HUES48 (cell line): ENCODE data around the gene SH2D2A.

Source experiments
- H3K27ac ChIP-seq: one replicate; pipeline ENCODE4 v1.7.0; 2013; ENCODE audit warnings: low read depth, low read length, inconsistent platforms
- H3K27me3 ChIP-seq: 2 replicates; pipeline ENCODE4 v1.6.1; 2013; ENCODE audit warnings: mild to moderate bottlenecking, low read length; ENCODE audit not compliant: control insufficient read depth, insufficient read depth
- H3K36me3 ChIP-seq: 2 replicates; pipeline ENCODE4 v1.6.1; 2013; ENCODE audit warnings: low read length; ENCODE audit not compliant: control insufficient read depth, insufficient read depth
- H3K4me1 ChIP-seq: 2 replicates; pipeline ENCODE4 v1.6.1; 2013; ENCODE audit warnings: mild to moderate bottlenecking, low read length; ENCODE audit not compliant: control insufficient read depth, insufficient read depth
- H3K4me3 ChIP-seq: 2 replicates; pipeline ENCODE4 v1.5.1; 2013; ENCODE audit warnings: mild to moderate bottlenecking, low read depth, low read length
- H3K9ac ChIP-seq: 2 replicates; pipeline ENCODE4 v1.6.1; 2013; ENCODE audit warnings: mild to moderate bottlenecking, low read depth, low read length, moderate library complexity
- H3K9me3 ChIP-seq: 2 replicates; pipeline ENCODE4 v1.6.1; 2013; ENCODE audit warnings: low read length; ENCODE audit not compliant: control insufficient read depth, insufficient read depth

Gene SH2D2A

DNA sequence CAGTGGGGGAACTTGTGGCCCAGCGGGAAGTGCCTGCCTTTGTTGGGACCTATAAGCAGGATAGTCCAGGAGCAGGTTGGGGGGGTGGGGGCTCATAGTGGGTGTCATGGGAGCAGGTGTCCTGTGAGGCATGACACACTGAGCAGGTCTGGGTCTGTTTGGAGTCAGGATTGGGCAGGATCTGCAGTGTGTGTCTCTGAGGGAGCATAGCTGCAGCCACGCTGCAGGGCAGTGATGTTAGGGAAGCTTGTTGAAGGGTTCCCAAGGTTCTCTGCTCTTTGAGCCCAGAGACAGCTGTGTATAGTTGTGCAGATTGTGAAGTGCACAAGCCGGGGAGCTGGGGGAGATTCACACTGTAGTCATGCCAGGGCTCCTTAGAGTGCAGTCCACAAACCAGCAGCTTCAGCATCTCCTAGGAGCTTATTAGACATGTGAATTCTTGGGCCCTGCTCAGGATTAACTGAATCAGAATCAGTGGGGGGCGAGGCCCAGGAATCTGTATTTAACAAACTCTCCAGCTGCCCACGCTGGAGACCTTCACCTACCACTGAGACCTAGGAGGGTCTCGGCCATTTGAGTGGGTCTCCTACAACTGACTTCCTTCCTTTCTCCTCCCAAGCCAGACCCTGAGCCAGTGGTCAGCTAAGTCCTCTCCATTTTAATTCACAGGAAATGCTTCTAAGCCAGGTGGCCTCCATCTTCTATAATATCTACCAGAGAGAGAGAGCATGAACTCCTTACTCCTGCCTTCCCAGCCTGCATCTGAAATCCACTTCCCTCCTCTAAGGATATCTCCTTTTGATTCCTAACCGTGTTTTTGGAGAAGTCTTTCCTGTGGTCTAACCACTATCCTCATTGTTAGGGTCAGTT is 31.2 kb upstream of the SH2D2A start:
- peaks cover 97% of the 10 kb centered on the region for H3K27me3 ChIP-seq
- H3K9me3 ChIP-seq, result no peaks in the 10 kb centered on the region
- H3K27ac ChIP-seq, result no peak overlapping the region
- peaks cover 6% of the 10 kb centered on the region; the same call in 1 of the 2 replicates for H3K4me1 ChIP-seq
- no peak overlapping the region for H3K9ac ChIP-seq
- H3K4me3 ChIP-seq, result peak overlapping the region; percentile 53; the same call in 1 of the 2 replicates
- no peaks in the 10 kb centered on the region for H3K36me3 ChIP-seq

DNA sequence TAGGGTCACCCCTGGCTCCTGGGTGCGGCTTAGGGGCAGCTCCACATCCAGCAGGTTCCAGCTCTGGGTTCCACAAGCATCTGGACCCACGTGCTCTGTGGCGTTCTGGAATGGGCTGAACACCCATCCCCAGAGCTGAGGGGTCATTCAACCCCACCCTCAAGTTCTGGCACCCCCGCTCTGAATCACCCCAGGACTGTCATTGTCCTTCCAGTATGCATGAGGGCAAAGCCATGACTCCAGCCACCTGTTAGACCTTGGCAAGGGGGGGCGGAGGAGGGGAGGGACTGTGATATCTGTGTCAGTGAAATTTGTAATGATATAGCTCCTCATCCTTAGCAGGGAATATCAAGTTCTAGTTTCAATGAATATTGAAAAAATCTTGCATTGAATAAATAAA is 30.0 kb upstream of the SH2D2A start:
- Histone ChIP-seq H3K27me3 (peaks cover 98% of the 10 kb centered on the region), H3K27ac (no peak overlapping the region)

DNA sequence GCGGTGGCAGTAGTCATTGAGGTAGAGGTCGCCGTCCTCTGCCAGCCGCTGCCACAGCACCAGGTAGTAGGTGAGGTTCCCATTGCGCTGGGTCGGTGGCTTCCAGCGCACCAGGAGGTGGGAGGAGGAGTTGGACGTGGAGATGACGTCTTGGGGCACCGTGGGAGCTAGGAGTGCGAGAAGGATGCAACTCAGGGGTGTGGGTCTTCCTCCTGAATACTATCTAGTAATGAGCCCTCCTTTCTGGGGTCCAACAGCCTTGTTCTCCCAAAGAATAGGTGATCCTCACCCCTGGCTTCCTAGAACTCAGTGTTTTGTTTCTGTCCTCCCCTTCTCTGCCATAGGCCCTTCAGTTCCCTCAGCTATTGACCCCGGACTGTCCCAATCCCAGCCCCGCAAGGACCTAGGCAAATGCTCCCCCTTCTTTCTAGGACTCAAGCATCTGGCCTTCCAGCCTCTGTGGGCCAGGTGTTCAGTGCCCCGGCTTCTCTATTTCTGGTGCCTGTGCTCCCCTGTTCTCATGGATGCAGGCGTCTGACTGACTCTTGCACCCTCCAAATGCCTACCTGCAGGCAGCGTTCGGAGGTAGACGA is 29.4 kb upstream of the SH2D2A start:
- Histone ChIP-seq H3K27ac (no peak overlapping the region), H3K36me3 (no peaks in the 10 kb centered on the region), H3K27me3 (peaks cover 95% of the 10 kb centered on the region), H3K9ac (no peak overlapping the region), H3K9me3 (no peaks in the 10 kb centered on the region), H3K4me1 (peaks cover 6% of the 10 kb centered on the region; the same call in 1 of the 2 replicates), H3K4me3 (peak overlapping the region; percentile 39; the same call in 1 of the 2 replicates)

More for the DNA sequence above, 30.0 kb upstream of the SH2D2A start:
- Histone ChIP-seq H3K4me3 (no peak overlapping the region), H3K9ac (no peak overlapping the region), H3K36me3 (no peaks in the 10 kb centered on the region), H3K4me1 (peaks cover 6% of the 10 kb centered on the region; the same call in 1 of the 2 replicates), H3K9me3 (no peaks in the 10 kb centered on the region)

DNA sequence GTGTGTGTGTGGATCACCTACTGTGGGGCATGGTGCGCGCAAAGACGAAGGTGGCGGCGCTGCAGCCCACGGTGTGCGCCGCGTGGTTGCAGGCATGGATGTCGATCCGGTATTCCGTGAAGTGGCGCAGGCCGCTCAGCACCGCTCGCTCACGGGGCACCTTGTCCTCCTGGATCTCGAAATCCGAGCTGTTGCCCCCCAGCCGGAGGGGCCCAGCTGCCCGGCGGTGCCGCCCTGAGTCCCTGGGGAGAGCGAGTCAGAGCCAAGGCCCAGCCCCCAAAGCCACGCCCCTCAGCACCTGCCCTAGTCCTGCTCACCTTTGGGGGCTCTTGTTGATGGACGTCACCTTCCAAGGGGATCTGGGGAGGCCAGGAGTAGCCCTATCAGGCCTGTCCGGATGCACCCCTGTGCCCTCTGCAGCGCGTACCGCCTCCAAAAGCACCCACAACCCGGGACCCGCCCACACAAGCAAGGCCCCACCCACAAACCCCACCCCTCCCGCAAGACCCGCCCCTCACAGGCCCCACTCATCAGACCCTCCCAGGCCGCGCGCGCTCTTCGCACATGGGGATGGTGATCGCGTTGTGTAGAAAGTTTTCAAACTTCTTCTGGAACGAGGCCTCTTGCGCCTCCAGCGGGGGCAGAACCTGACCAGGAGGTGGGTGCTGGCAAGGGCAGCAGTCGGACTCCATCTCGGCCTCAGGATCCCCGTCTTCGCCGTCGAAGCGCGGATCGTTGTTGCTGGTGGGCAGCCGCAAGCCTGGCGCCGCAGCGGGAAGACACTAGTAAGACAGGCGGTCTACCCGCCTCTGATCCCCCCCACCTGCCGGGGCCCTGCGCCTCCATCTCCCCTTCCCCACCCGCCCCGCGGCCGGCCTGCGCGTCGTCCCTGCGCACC is 28.7 kb upstream of the SH2D2A start:
- Histone ChIP-seq H3K27ac (no peak overlapping the region), H3K4me3 (peak overlapping the region; percentile 56), H3K4me1 (peaks cover 6% of the 10 kb centered on the region; the same call in 1 of the 2 replicates), H3K27me3 (peaks cover 90% of the 10 kb centered on the region), H3K9ac (no peak overlapping the region), H3K9me3 (no peaks in the 10 kb centered on the region), H3K36me3 (no peaks in the 10 kb centered on the region)

DNA sequence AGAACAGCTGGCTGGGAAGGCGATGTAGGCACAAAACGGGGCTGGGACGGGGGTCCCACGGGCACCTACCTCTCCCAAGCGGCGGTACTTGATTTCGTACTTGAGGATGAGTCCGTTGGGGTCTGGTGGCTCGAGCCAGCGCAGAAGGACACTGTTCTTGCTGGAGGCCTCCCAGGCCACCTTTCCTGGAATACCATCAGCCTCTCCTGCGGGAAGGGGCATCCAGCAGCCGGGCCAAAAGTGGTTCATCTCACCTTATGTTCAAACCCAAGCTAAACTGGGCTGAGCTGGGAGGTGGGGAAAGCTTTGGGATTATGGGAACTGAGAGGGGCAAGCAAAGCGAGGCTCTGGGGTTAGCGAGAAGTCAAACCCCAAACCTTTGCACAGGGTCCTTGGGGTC is 28.0 kb upstream of the SH2D2A start:
- Histone ChIP-seq H3K4me3 (peak overlapping the region; percentile 56), H3K27ac (no peak overlapping the region), H3K4me1 (peaks cover 6% of the 10 kb centered on the region; the same call in 1 of the 2 replicates), H3K9me3 (no peaks in the 10 kb centered on the region), H3K27me3 (peaks cover 83% of the 10 kb centered on the region), H3K36me3 (no peaks in the 10 kb centered on the region), H3K9ac (no peak overlapping the region)

DNA sequence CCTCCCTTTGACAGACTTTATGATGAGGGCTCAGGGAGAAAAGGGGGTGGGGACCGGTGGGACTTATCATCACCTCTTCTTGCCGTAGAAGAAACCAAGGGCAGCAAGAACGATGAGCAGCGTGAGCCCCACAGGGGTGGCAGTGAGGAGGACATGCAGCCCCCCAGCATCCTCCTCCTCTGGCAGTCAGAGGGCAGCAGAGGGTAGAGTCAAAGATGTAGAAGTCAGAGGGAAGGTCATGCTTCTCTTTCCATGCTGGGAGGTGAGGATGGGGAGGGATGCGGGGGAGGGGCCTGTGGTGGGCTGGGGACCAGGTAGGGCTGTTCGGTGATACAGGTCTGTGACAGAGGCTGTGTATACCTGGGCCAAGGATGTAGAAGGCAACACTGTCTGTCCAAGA is 27.5 kb upstream of the SH2D2A start:
- Histone ChIP-seq H3K4me3 (no peak overlapping the region), H3K27me3 (peaks cover 78% of the 10 kb centered on the region), H3K4me1 (peaks cover 7% of the 10 kb centered on the region; the same call in 1 of the 2 replicates), H3K27ac (no peak overlapping the region), H3K36me3 (no peaks in the 10 kb centered on the region), H3K9ac (no peak overlapping the region), H3K9me3 (no peaks in the 10 kb centered on the region)

DNA sequence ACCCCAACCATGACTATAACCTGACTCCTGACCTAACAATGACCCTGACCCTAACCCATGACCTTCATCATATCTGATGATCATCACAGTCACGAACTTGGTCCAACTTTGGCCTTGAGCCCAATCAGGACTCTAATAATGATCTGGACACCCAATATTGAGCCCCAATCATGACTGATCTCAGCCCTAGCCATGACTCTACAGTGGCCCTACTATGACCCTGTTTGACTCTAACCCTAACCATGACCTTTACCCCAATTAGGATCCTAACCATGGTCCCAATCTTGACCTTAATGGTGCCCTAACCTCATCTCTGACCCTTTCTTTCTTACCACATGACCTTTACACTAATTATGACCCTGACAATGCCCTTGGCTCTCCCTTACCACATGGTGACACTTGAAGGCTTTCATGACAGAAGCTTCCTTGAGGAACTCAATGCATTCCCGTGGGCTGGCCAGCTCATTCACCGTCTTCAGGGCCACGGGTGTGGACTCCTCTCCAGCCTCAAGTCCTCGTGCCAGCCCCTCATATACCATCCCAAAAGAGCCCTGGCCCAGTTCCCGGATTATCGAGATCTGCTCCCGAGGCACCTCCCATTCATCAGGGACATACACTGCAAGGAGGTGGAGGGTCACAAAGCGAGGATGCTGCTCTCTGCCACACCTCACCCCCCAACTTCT is 26.1 kb upstream of the SH2D2A start:
- Histone ChIP-seq H3K27me3 (peaks cover 66% of the 10 kb centered on the region), H3K9ac (no peak overlapping the region)

DNA sequence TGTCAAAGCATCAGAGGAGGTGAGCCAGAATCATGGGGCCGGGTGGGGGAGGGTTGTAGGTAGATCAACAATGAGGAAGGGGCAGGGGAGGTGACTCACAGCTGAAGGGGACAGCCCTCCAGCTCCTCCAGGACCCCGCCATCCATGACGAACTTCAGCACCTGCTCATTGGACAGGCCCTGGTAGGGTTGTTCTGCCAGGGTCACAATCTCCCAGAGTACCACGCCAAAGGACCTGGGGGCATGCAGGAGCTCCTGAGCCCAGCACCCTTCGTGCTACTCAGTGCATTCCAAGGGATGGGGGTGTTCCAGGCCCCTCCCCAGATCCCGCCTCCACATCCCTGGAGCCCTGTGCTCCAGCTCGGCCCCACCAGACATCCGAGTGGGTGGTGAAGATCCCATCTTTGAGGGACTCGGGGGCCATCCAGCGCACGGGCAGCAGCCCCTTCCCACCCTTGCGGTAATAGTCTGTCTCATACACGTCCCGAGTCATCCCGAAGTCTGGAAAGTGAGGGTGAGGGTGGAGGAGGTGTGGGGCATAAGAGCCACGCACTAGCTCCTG is 24.7 kb upstream of the SH2D2A start:
- H3K27ac ChIP-seq, result no peak overlapping the region
- peaks cover 61% of the 10 kb centered on the region for H3K27me3 ChIP-seq
- H3K9ac ChIP-seq, result no peak overlapping the region
- no peak overlapping the region for H3K4me3 ChIP-seq
- H3K9me3 ChIP-seq, result no peaks in the 10 kb centered on the region
- H3K36me3 ChIP-seq, result no peaks in the 10 kb centered on the region
- peaks cover 6% of the 10 kb centered on the region; the same call in 1 of the 2 replicates for H3K4me1 ChIP-seq

More for the DNA sequence above, 26.1 kb upstream of the SH2D2A start:
- Histone ChIP-seq H3K9me3 (no peaks in the 10 kb centered on the region), H3K36me3 (no peaks in the 10 kb centered on the region), H3K27ac (no peak overlapping the region), H3K4me3 (no peak overlapping the region), H3K4me1 (peaks cover 6% of the 10 kb centered on the region; the same call in 1 of the 2 replicates)

DNA sequence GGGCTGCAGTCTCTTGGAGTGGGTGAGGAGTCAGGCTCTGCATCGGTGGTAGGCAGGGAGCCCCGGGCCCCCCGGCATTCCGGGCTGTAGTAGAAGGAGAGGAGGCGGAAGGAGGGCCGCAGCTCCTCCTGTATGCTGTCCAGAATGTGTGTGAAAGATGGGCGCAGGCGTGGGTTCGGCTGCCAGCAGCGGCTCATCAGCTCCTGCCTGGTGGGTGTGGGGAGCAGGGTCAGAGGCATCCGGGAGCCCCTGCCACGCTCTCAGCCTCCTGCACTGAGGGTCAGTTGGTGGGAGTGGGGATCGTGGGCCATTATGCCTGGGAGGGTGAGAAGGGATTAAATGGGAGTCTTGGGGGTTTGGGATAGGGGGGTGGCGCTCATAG is 24.2 kb upstream of the SH2D2A start:
- Histone ChIP-seq H3K9me3 (no peaks in the 10 kb centered on the region), H3K4me3 (no peak overlapping the region), H3K4me1 (peaks cover 6% of the 10 kb centered on the region; the same call in 1 of the 2 replicates), H3K27me3 (peaks cover 56% of the 10 kb centered on the region), H3K9ac (no peak overlapping the region), H3K27ac (no peak overlapping the region), H3K36me3 (no peaks in the 10 kb centered on the region)
